Measurements from ENCODE around the gene DAB1.

The DAB1 gene

GRCh38 chr1:57336793-57337192, 87.1 kb downstream of the DAB1 start:
- ChIA-PET POLR2A (no interaction called here), CTCF (interaction anchor here (0.5 to 0.7 kb wide), 2 partner anchors 22 to 368 kb away, joined by 3 read pairs; no protein-coding TSS in a partner anchor)
- Histone ChIP-seq H3K4me3 (ENCODE audit: low read depth, low read length) (no peak overlapping the region), H3K9me3 (ENCODE audit: control insufficient read depth, insufficient read depth, low read depth, low read length) (no peaks in the 10 kb centered on the region), H3K27ac (ENCODE audit: extremely low read depth, low read depth, low read length) (no peak overlapping the region), H3K4me1 (ENCODE audit: control insufficient read depth, insufficient read depth, low read length) (no peaks in the 10 kb centered on the region), H3K36me3 (ENCODE audit: control insufficient read depth in 2 of 2, insufficient read depth in 1 of 2, low read length in 2 of 2) (no peaks in the 10 kb centered on the region)
- no peak for TF ChIP-seq ZBTB6 (tag by site-specific recombination; IDR thresholded peaks at IDR 0.05)
- no peak for TF ChIP-seq ZNF670 (tag by site-specific recombination; IDR thresholded peaks at IDR 0.05; ENCODE audit: low read depth)
- TF ChIP-seq ZBTB49 (tag by site-specific recombination; IDR thresholded peaks at IDR 0.05; ENCODE audit: low read depth), result no peak
- no peak for TF ChIP-seq ZBTB1 (tag by site-specific recombination; IDR thresholded peaks at IDR 0.05)
- no peak for TF ChIP-seq SP7 (tag by site-specific recombination; IDR thresholded peaks at IDR 0.05)
- TF ChIP-seq ZNF202 (tag by site-specific recombination; IDR thresholded peaks at IDR 0.05; ENCODE audit: borderline replicate concordance), result no peak
- no peak for TF ChIP-seq PRDM6 (tag by site-specific recombination; IDR thresholded peaks at IDR 0.05)
- TF ChIP-seq ZNF324 (tag by site-specific recombination; IDR thresholded peaks at IDR 0.05), result no peak
- no peak for TF ChIP-seq ZNF488 (tag by site-specific recombination; IDR thresholded peaks at IDR 0.05)
- no peak for TF ChIP-seq ZNF175 (tag by site-specific recombination; IDR thresholded peaks at IDR 0.05)
- no peak for TF ChIP-seq ZNF274 (IDR thresholded peaks at IDR 0.05; ENCODE audit: low read length)
- TF ChIP-seq ZNF274 (tag by site-specific recombination; IDR thresholded peaks at IDR 0.05; ENCODE audit: borderline replicate concordance), result no peak
- no peak for TF ChIP-seq ZNF768 (tag by site-specific recombination; IDR thresholded peaks at IDR 0.05)

GRCh38 chr1:57331620-57332019, 92.2 kb downstream of the DAB1 start:
- POLR2A ChIA-PET, result no interaction called here
- Histone ChIP-seq H3K4me3 (ENCODE audit: low read depth, low read length) (no peak overlapping the region), H3K36me3 (ENCODE audit: control insufficient read depth in 2 of 2, insufficient read depth in 1 of 2, low read length in 2 of 2) (no peaks in the 10 kb centered on the region), H3K4me1 (ENCODE audit: control insufficient read depth, insufficient read depth, low read length) (no peaks in the 10 kb centered on the region), H3K27ac (ENCODE audit: extremely low read depth, low read depth, low read length) (no peak overlapping the region), H3K9me3 (ENCODE audit: control insufficient read depth, insufficient read depth, low read depth, low read length) (no peaks in the 10 kb centered on the region)
- CTCF ChIA-PET, result interaction anchor here (0.7 kb wide), 1 partner anchor 13 kb away, joined by 4 read pairs; no protein-coding TSS in a partner anchor
- no peak for TF ChIP-seq ZNF776 (tag by site-specific recombination; IDR thresholded peaks at IDR 0.05; ENCODE audit: borderline replicate concordance)
- TF ChIP-seq ZNF510 (tag by site-specific recombination; IDR thresholded peaks at IDR 0.05; ENCODE audit: insufficient replicate concordance), result no peak
- TF ChIP-seq PBX3 (CRISPR knock-in tag; IDR thresholded peaks at IDR 0.05), result no peak
- no peak for TF ChIP-seq ZSCAN5A (tag by site-specific recombination; IDR thresholded peaks at IDR 0.05)
- TF ChIP-seq GFI1B (tag by site-specific recombination; IDR thresholded peaks at IDR 0.05), result no peak
- no peak for TF ChIP-seq ZNF24 (tag by site-specific recombination; IDR thresholded peaks at IDR 0.05)
- no peak for TF ChIP-seq ZNF701 (tag by site-specific recombination; IDR thresholded peaks at IDR 0.05)
- no peak for TF ChIP-seq ZNF140 (tag by site-specific recombination; IDR thresholded peaks at IDR 0.05)
- TF ChIP-seq ZNF155 (tag by site-specific recombination; IDR thresholded peaks at IDR 0.05), result no peak
- no peak for TF ChIP-seq ZNF433 (tag by site-specific recombination; IDR thresholded peaks at IDR 0.05; ENCODE audit: low read depth)
- TF ChIP-seq ZNF114 (tag by site-specific recombination; IDR thresholded peaks at IDR 0.05), result no peak
- no peak for TF ChIP-seq ZNF19 (tag by site-specific recombination; IDR thresholded peaks at IDR 0.05; ENCODE audit: low read depth)
